ENCODE data around the gene STIM1. TPM values are rescaled to one million over a fixed set of nuclear protein-coding genes. Genes with fewer than 3 reads are reported as not detected.

The STIM1 gene
- total RNA-seq, 1 experiment from 2014 or later, result 15.2 TPM

DNA sequence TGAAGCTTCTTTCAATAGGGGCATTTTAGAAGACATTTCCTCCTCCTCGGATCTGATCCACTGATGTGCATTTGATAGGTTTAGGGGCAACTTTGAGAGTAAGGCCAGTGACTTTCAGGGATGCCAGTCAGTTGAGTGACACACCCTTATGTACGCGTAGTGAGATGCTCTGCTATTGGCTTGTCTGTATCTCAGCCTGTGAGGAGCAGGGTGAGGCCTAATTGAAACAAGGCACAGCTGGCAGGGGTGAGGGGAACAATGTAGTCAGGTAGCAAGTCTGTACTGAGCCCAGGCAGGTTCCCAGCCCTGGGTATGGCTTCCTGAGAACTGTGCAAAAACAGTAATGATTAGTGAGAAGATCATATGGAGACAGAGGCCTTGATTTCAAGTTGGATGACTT is 61.5 kb downstream of the STIM1 start:
- Histone ChIP-seq H4K5ac (ENCODE audit: insufficient read length, low read depth, low read length) (no peak overlapping the region), H2BK20ac (ENCODE audit: low read depth, low read length, poor library complexity, severe bottlenecking) (no peak overlapping the region), H2AFZ (ENCODE audit: low read length) (no peak overlapping the region), H3K56ac (ENCODE audit: insufficient read length, low read depth, low read length) (no peak overlapping the region), H3K4me1 (ENCODE audit: insufficient read depth, low read length) (no peaks in the 10 kb centered on the region), H3K9ac (ENCODE audit: extremely low read depth, insufficient read length, low read length) (no peak overlapping the region), H3K23ac (ENCODE audit: insufficient read length, low read depth, low read length) (no peak overlapping the region), H3K79me2 (ENCODE audit: insufficient read depth, low read length) (no peaks in the 10 kb centered on the region), H2BK12ac (ENCODE audit: insufficient read length, low read depth, low read length) (no peak overlapping the region), H2AK5ac (ENCODE audit: insufficient read length, low read length) (no peak overlapping the region), H2BK5ac (ENCODE audit: insufficient read length, low read length) (no peak overlapping the region), H3K18ac (ENCODE audit: insufficient read length, low read depth, low read length) (no peak overlapping the region), H3K23me2 (ENCODE audit: insufficient read length, low read depth, low read length, poor library complexity, severe bottlenecking) (no peaks in the 10 kb centered on the region), H3K14ac (ENCODE audit: insufficient read depth, low read length) (no peak overlapping the region), H3K9me3 (ENCODE audit: control insufficient read depth, low read depth, low read length) (no peaks in the 10 kb centered on the region), H3K4ac (ENCODE audit: low read depth, low read length) (no peak overlapping the region), H3K79me1 (ENCODE audit: insufficient read depth, low read depth, low read length, poor library complexity, severe bottlenecking) (no peaks in the 10 kb centered on the region), H4K20me1 (ENCODE audit: control insufficient read depth, insufficient read depth, insufficient read length) (no peaks in the 10 kb centered on the region), H4K8ac (replicated peaks; ENCODE audit: insufficient read length, low read depth, low read length) (no peak overlapping the region), H3T11ph (ENCODE audit: low read length) (no peak overlapping the region), H3K27me3 (ENCODE audit: insufficient read depth, low read length) (no peaks in the 10 kb centered on the region), H4K91ac (ENCODE audit: insufficient read length, low read depth, low read length) (no peak overlapping the region), H2BK120ac (ENCODE audit: low read depth, low read length, poor library complexity, severe bottlenecking) (no peak overlapping the region), H3K27ac (ENCODE audit: insufficient read length, low read depth, low read length) (no peak overlapping the region), H3K4me2 (ENCODE audit: insufficient read depth, insufficient read length, low read length) (no peak overlapping the region), H2BK15ac (ENCODE audit: low read depth, low read length) (no peak overlapping the region)
- DNase-seq, result no peak
- whole genome bisulfite sequencing (ENCODE audit: extremely low coverage, insufficient read length, low lambda C conversion rate), result no CpG with 5 or more reads among the region's 3 CpGs
- Mint-ChIP-seq H3K36me3 (ENCODE audit: insufficient read depth in 1 of 3, low read depth in 3 of 3) (no peaks in the 10 kb centered on the region; a peak in 1 of 7 replicates), H3K27me3 (ENCODE audit: low read depth) (no peaks in the 10 kb centered on the region), H3K9me3 (peaks cover 0 to under 1% of the 10 kb centered on the region in 2 experiments; a peak in 1 of 5 replicates), H3K4me1 (no peaks in the 10 kb centered on the region), H3K4me3 (no peak overlapping the region), H3K27ac (peak overlapping the region in 2 of 3 experiments; percentile 4 to 85; a peak in 1 of 7 replicates)
- TF ChIP-seq, protein P1, sequence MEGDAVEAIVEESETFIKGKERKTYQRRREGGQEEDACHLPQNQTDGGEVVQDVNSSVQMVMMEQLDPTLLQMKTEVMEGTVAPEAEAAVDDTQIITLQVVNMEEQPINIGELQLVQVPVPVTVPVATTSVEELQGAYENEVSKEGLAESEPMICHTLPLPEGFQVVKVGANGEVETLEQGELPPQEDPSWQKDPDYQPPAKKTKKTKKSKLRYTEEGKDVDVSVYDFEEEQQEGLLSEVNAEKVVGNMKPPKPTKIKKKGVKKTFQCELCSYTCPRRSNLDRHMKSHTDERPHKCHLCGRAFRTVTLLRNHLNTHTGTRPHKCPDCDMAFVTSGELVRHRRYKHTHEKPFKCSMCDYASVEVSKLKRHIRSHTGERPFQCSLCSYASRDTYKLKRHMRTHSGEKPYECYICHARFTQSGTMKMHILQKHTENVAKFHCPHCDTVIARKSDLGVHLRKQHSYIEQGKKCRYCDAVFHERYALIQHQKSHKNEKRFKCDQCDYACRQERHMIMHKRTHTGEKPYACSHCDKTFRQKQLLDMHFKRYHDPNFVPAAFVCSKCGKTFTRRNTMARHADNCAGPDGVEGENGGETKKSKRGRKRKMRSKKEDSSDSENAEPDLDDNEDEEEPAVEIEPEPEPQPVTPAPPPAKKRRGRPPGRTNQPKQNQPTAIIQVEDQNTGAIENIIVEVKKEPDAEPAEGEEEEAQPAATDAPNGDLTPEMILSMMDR (conservative IDR thresholded peaks at IDR 0.05), result no peak

Data from H9 (cell line).